Globus pallidus (tissue), 1 donor: ENCODE results near the gene NCOR2.
A peak's percentile ranks its signal among the peaks of the same experiment; 100 is the strongest.

Experiments used
- DNase-seq: peaks from one replicate; pipeline ENCODE4 v3.0.0-alpha.2; 2015; ENCODE audit warnings: low spot score

Gene NCOR2

GRCh38 chr12:124525927-124526692 lies 41.3 kb downstream of the NCOR2 start:
- no peak for DNase-seq

- DNase-seq = peak; percentile 57
These were observed 42.0 kb downstream of the NCOR2 start for GRCh38 chr12:124525455-124525854.

- DNase-seq = no peak
These were observed 43.0 kb downstream of the NCOR2 start for GRCh38 chr12:124524231-124524925.

- DNase-seq = peak; percentile 61
These were observed 44.3 kb downstream of the NCOR2 start for GRCh38 chr12:124523071-124523470.

GRCh38 chr12:124520907-124521306 lies 46.5 kb downstream of the NCOR2 start:
- no peak for DNase-seq

- DNase-seq = no peak
These were observed 47.1 kb downstream of the NCOR2 start for GRCh38 chr12:124520265-124520701.

GRCh38 chr12:124519746-124520145 lies 47.7 kb downstream of the NCOR2 start:
- no peak for DNase-seq

- peak; percentile 98 for DNase-seq
These were observed 49.1 kb downstream of the NCOR2 start for GRCh38 chr12:124518051-124518932.
